GM12878 (cell line): ENCODE measurements around the gene METTL4. TPM values are rescaled to one million over a fixed set of nuclear protein-coding genes. Genes with fewer than 3 reads are reported as not detected.
A peak's percentile ranks its signal among the peaks of the same experiment; 100 is the strongest.

ENCODE experiments used
- CHD1 ChIP-seq: IDR thresholded peaks from 2 replicates; pipeline ENCODE4 v1.6.1; 2012; ENCODE audit warnings: low read depth, low read length, improper control_type of control experiment
- DPF2 ChIP-seq: fragments of 450-650 bp; IDR thresholded peaks from 2 replicates; pipeline ENCODE4 v1.6.1; 2017; ENCODE audit warnings: mild to moderate bottlenecking
- EED ChIP-seq: sonication (generic); IDR thresholded peaks from 2 replicates; pipeline ENCODE4 v1.6.1; 2016; ENCODE audit warnings: antibody characterized with exemption, low read depth
- IRF3 ChIP-seq: fragments of 450-650 bp; IDR thresholded peaks from 2 replicates; pipeline ENCODE4 v1.6.1; 2014; ENCODE audit warnings: mild to moderate bottlenecking
- IRF4 ChIP-seq: IDR thresholded peaks from 2 replicates; pipeline ENCODE4 v1.6.1; 2011; ENCODE audit warnings: low read depth, low read length
- MXI1 ChIP-seq: fragments of 150-350 bp; IDR thresholded peaks from 2 replicates; pipeline ENCODE4 v1.6.1; 2011; ENCODE audit warnings: low read depth, mild to moderate bottlenecking, inconsistent platforms, low read length, improper control_type of control experiment
- NKRF ChIP-seq: fragments of 450-650 bp; conservative IDR thresholded peaks from 2 replicates; pipeline ENCODE4 v1.6.1; 2017; ENCODE audit warnings: mild to moderate bottlenecking, moderate library complexity
- SMARCA5 ChIP-seq: fragments of 450-650 bp; IDR thresholded peaks from 2 replicates; pipeline ENCODE4 v1.6.1; 2017; ENCODE audit warnings: mild to moderate bottlenecking
- SREBF2 ChIP-seq: IDR thresholded peaks from 2 replicates; pipeline ENCODE4 v1.6.1; 2012; ENCODE audit warnings: mild to moderate bottlenecking, low read length
- SRF ChIP-seq, 2 experiments: IDR thresholded peaks; 2 replicates each; pipeline ENCODE4 v1.6.1; 2011; ENCODE audit warnings: low read depth in 2 of 2, low read length in 2 of 2, mild to moderate bottlenecking in 1 of 2, moderate library complexity in 1 of 2
- STAT1 ChIP-seq: fragments of 450-650 bp; conservative IDR thresholded peaks from 2 replicates; pipeline ENCODE4 v1.6.1; 2014; ENCODE audit warnings: antibody characterized with exemption, mild to moderate bottlenecking
- TCF3 ChIP-seq: IDR thresholded peaks from 2 replicates; pipeline ENCODE4 v1.6.1; 2012; ENCODE audit warnings: low read depth, mild to moderate bottlenecking, low read length, borderline replicate concordance; ENCODE audit not compliant: insufficient read depth
- TCF7 ChIP-seq: IDR thresholded peaks from 2 replicates; pipeline ENCODE4 v1.6.1; 2014; ENCODE audit warnings: antibody characterized with exemption, borderline replicate concordance
- ZZZ3 ChIP-seq: IDR thresholded peaks from 2 replicates; pipeline ENCODE4 v1.6.1; 2011; ENCODE audit warnings: low read depth; ENCODE audit not compliant: control insufficient read depth, insufficient read length
- polyA plus RNA-seq, 11 experiments: library from polyadenylated mRNA; depleted of rRNA in 4 of 11; unstranded in 6 of 11; stranded (reverse) in 5 of 11; fragments of >200 nt; fragmentation: Nextera tagmentation in 4 of 11; fragmentation: Illumina TruSeq in 1 of 11; extraction: Ambion mirVana in 4 of 11; extraction: Trizol in 1 of 11; gene quantifications; 1 replicate in 1 of 11; 2 replicates in 10 of 11; pipeline versions ENCODE4 v1.2.1 to v1.2.3, GENCODE V29; 2011 to 2016; ENCODE audit warnings: inconsistent platforms in 2 of 11, missing spikeins in 2 of 11, low read depth in 1 of 11
- total RNA-seq, 4 experiments: library from RNA; depleted of rRNA in 3 of 4; stranded (reverse); fragments of >200 nt in 3 of 4; fragmentation: Illumina TruSeq in 1 of 4; extraction: Trizol in 1 of 4; gene quantifications; 2 replicates each; pipeline versions ENCODE4 v1.2.1 to v1.2.3, GENCODE V29; 2013 to 2021

Gene METTL4
- total and polyA plus RNA-seq, 10 of the 15 experiments (the other 5 are each of a cell fraction or from before 2014, with no cell fraction given) = 4.9 to 15.2 (median 12.3) TPM

- no peak for TF ChIP-seq IRF3
- no peak for TF ChIP-seq SREBF2
- TF ChIP-seq EED = no peak
- peak; percentile 82; the same call in 1 of the 2 replicates for TF ChIP-seq CHD1
- TF ChIP-seq DPF2 = no peak
- no peak for TF ChIP-seq ZZZ3
- no peak for TF ChIP-seq SRF (IDR thresholded peaks at IDR 0.05; ENCODE audit: low read depth in 2 of 2, low read length in 2 of 2)
- TF ChIP-seq SMARCA5 = peak; percentile 49; the same call in 1 of the 2 replicates
- no peak for TF ChIP-seq TCF7
- no peak for TF ChIP-seq TCF3
- no peak for TF ChIP-seq STAT1
- TF ChIP-seq MXI1 = peak; percentile 18; the same call in 1 of the 2 replicates
- TF ChIP-seq IRF4 = no peak
- TF ChIP-seq NKRF = no peak
Measured at GRCh38 chr18:2570772-2571199, 519 bp downstream of the METTL4 start (continued).
